Left kidney (tissue), 2 donors: ENCODE data around the gene NR6A1. TPM values are rescaled to one million over a fixed set of nuclear protein-coding genes. Genes with fewer than 3 reads are reported as not detected.
"Not testable (repeated sequence)": the region's sequence is repeated elsewhere in the genome, so short reads cannot be mapped to it uniquely, and the experiment has no call there.

ENCODE experiments used
- DNase-seq: peaks from one replicate; pipeline ENCODE4 v3.0.0-alpha.2; 2013
- polyA plus RNA-seq: library from polyadenylated mRNA; unstranded; fragments of 120-200 nt; gene quantifications from one replicate; pipeline ENCODE4 v1.2.1, GENCODE V29; 2013; ENCODE audit not compliant: insufficient read length

The NR6A1 gene
- polyA plus RNA-seq, 1 donor, result 1.7 TPM

DNA sequence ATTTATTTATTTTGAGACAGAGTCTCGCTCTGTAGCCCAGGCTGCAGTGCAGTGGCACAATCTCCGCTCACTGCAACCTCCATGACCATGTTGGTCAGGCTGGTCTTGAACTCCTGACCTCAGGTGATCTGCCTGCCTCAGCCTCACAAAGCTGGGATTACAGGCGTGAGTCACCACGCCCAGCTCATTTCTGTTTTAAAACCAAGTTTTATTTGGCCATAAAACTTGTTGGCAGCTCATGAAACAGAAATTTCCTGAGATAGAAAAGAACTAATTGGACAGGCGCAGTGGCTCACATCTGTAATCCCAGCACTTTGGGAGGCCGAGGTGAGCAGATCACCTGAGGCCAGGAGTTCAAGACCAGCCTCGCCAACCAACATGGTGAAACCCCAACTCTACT is 155.3 kb downstream of the NR6A1 start:
- not testable (repeated sequence) for DNase-seq

GRCh38 chr9:124615100-124615742 is 155.9 kb downstream of the NR6A1 start:
- no peak for DNase-seq

DNA sequence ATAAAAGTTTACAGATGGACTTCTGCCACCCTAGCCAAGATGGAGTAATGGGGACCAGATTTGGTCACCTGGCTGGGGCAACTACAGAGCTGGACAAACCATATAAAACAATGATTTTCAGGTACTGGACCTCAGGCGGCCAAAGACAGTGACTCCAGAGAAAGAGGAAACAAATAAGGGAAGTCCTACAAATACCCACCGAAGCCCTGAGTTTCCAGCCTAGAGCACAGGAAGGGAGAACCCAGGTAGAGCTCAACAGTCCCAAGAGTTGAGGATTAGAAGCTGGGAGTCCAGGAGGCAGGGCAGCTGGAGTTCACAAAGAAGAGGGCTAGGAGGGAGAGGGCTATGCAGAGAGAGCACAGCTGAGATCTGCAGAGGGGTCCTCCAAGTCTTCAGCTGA is 157.3 kb downstream of the NR6A1 start:
- no peak for DNase-seq

DNA sequence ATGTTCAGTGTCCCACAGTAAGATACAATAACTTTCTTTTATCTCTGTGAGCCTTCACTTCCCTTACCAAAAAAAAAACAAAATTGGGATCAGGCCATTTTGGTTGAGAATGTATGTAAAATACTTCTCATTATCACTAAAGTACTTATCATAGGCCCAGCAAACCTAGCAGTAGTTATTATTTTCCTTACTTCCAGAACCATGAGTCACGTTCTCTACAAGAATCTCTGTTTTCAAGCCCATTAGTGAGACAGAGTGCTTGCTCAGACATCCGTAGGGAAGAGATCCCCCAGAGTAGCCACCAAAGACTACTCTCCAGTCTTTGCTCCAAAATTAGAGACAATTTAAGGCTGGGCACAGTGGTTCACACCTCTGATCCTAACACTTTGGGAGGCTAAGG is 160.0 kb downstream of the NR6A1 start:
- DNase-seq, result no peak

DNA sequence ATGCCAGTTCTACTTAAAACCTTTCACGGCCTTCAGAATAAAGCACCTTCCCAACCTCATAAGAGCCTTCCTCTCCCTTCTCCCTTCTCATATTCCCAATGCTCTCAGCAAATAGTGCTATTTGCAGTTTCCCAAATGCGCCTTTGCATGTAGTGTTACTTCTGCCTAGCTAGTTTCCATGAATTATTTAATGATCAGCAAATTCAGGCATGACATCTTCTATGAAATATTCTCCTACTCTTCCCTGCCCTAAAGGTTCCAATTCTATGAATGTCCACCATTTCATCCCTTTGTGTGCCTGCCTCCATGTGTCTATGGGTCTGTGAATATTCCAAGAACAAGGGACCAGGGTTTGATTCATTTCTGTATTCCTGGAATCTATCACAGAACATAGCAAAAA is 165.1 kb downstream of the NR6A1 start:
- DNase-seq, result no peak

GRCh38 chr9:124605258-124605657 is 165.9 kb downstream of the NR6A1 start:
- no peak for DNase-seq

DNA sequence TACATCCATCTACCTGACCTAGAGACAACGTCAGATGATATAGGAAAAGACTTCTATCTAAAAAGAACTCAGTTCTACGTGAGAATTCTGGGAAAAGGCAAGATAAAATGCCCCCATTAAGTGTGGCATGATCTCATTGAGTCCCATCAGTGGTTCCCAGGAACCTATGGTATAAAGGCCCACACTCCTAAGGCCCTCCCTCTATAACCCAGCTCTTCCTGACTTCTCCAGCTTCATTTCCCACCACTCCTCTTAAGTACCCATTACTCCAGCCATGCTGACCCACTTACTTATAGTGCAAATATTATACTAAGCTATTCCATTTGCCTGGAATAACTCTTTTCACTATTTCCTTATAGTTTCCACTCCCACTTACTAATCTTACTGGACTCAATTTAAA is 168.5 kb downstream of the NR6A1 start:
- no peak for DNase-seq

DNA sequence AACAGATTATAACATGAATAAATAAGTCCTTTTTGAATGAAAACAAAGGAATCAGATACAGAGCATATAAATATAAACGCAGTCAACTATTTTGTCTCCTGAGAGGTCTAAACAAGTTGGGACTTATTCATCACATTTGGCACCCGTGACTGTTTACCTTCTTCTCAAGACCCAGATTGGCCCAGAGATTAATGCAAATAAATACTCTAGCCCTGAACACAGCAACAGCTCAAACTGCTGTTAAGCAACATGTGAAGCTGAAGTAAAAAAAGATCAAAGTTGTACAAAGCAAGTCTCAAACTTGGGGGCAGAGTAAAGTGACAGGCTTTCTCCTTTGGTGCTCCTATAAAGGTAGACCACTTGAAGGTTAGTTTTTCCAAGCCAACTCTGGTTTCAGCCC is 168.9 kb downstream of the NR6A1 start:
- DNase-seq, result no peak

DNA sequence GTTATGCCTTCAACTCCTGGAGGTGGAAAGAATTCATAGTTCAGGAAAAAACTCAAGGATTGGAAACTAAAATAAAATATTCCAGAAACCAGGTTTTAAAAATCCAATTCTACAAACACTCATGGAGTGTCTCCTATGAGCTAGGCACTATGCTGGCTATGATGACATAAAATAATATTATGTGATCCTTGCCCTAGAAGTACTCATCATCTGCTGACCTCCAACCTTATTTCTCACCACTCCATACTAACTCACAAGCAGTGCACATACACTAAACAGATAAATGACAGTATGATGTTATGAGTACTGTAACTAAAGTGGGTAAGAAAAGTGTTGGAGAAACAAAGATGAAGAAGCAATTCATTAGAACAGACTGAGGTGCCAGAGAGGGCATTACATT is 170.7 kb downstream of the NR6A1 start:
- DNase-seq, result no peak

DNA sequence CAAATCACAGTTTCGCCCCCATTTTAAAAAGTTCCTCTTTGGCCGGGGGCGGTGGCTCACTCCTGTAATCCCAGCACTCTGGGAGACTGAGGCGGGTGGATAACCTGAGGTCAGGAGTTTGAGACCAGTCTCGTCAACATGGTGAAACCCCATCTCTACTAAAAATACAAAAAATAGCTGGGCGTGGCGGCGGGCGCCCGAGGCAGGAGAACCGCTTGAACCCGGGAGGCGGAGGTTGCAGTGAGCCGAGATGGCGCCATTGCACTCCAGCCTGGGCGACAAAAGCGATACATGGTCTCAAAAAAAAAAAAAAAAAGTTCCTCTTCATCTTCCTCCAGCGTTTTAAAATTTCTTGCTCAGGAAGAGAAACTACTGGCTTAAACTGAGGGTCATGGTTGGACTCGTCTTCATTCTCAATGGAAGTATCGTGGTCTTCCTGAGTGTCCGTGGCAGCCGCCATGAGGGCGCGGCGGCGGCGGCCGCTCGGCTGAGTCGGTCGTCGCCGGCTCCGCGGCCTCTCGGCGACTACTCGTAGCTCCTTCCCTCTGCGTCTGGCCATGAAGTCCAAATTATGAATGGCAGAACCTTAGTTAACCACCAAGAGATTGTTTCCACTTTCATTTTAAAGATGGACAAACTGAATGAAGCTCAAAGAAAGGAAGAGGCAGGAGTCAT is 171.9 kb downstream of the NR6A1 start:
- no peak for DNase-seq

- DNase-seq, result no peak
Observed at GRCh38 chr9:124598048-124598447, 173.1 kb downstream of the NR6A1 start.

- no peak for DNase-seq
Observed at GRCh38 chr9:124596172-124596839, 174.8 kb downstream of the NR6A1 start.

- no peak for DNase-seq
Observed at GRCh38 chr9:124595743-124596142, 175.4 kb downstream of the NR6A1 start.

DNA sequence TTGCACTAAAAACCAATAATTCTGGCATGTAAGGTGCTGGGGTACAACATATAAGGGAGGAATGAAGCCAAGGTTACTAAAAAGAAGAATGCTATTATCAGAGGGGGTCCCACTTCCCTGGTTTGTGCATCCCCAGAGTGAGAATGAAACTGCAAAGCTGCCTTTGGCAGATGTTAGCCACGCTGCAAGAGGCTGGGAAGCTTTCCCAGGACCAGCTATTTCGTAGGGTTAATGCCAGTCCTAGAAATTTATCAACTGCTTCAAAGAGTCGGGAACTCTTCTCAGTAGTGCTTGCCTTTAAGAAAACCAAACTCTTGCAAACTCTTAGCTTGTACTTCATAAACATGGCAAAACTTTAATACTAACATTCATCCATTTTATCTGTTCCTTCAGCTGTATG is 176.4 kb downstream of the NR6A1 start:
- DNase-seq, result no peak

- no peak for DNase-seq
Observed at GRCh38 chr9:124594225-124594624, 176.9 kb downstream of the NR6A1 start.

DNA sequence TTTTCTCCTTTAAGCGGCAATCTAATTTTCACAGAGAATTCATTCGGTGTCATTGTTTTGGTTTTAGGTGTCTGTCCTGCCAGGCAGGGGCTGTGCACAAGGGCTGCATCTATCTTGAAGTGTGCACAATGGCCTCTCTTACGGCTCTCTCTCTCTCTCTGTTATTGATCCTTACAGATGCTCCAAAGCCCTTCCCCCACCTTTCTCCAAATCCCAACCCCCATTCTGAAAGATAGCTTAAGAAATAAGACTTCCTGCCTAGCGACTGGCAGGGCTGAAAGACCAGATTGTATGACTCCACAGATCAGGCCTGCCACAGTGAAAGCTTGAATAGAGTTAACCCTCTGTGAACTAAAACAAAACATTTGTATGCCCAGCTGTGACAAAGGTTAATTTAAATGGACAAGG is 177.5 kb downstream of the NR6A1 start:
- no peak for DNase-seq

DNA sequence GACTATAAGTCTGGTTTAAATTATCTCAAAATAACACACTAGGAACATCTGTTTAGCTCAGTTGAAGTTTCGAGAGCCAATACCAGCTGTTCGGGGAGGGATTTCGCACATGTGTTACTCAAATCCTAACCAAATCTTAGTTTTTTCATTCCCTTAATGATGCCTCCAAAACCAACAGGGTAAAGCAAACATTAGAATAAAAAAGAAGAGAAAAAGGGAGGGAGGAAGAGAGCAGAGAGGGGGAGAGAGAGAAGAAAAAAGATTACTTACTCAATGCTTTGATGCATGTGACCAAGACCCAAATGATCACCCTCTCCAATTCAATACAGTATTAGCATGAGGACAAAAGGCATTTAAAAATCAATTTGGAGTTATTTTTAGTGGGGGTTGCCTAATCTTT is 177.9 kb downstream of the NR6A1 start:
- DNase-seq, result no peak

GRCh38 chr9:124590889-124591641 is 180.0 kb downstream of the NR6A1 start:
- DNase-seq, result no peak

GRCh38 chr9:124584631-124585030 is 186.5 kb downstream of the NR6A1 start:
- DNase-seq, result peak; percentile 24

DNA sequence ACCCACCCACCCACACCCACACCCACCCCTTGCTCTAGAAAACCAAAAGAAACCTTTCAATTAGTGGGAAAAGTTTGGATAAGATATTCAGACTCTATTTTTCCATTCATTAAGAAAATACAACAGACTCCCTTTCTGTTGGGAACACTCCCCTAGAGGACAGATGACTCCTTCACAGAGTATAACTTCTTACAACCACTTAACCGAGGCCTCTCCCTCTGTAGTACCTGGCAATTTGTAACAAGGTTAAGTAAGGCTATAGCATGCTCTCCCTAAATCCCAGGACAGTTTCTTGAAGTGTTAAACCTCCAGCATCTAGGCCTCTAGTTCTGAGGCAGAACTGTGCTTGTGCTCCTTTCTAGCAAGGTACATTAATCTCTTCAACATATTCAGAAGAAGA is 188.0 kb downstream of the NR6A1 start:
- no peak for DNase-seq

DNA sequence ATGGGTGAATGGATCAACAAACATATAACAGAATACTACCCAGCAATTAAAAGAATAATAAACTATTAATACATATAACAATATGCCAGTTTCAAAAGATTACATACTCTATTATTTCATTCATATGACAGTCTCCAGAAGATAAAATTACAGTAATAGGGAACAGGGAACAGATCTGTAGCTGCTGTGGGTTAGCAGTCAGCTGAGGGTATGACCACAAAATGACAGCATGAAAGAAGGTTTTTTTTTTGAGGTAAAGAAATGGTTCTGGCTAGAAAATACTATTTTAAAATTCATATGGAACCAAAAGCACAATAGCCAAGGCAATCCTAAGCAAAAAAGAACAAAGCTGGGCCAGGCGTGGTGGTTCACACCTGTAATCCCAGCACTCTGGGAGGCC is 190.9 kb downstream of the NR6A1 start:
- no peak for DNase-seq

DNA sequence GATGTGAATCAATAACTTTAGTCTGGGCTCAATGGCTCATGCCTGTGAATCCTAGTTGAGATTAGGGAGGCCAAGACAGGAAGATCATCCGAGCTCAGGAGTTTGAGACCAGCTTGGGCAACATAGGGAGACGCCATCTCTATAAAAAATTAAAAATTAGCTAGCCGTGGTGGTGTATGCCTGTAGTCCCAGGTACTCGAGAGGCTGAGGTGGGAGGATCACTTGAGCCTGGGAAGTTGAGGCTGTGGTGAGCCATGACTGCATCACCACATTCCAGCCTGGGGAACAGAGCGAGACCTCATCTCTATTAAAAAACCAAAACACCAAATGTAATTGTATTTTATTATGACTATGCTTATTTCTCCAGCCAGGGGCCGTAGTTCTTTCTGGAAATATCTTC is 194.4 kb downstream of the NR6A1 start:
- DNase-seq, result no peak
